Esophagus squamous epithelium (tissue), 4 donors: ENCODE data around the gene MIER3.

Experiments used
- CTCF ChIP-seq, 6 experiments: fragments of 450-650 bp in 4 of 6; fragments of 200-600 bp in 2 of 6; sonication (generic) in 2 of 6; IDR thresholded peaks; one replicate each; pipeline ENCODE4 v1.5.1; 2016 to 2019; ENCODE audit warnings: antibody characterized with exemption in 6 of 6, mild to moderate bottlenecking in 4 of 6, moderate library complexity in 4 of 6
- POLR2A ChIP-seq, 4 donors: fragments of 450-650 bp; IDR thresholded peaks; one replicate each; pipeline ENCODE4 v1.6.1; 2017; ENCODE audit warnings: antibody characterized with exemption in 4 of 4, mild to moderate bottlenecking in 4 of 4, moderate library complexity in 3 of 4

GRCh38 chr5:56984445-56984844, 32.5 kb upstream of the MIER3 start:
- TF ChIP-seq CTCF (IDR thresholded peaks at IDR 0.05) = no peak
- no peak for TF ChIP-seq POLR2A (IDR thresholded peaks at IDR 0.05)
